AG08395 (cell line): ENCODE measurements around the gene TMEM179B.
"Not testable (repeated sequence)": the region's sequence is repeated elsewhere in the genome, so short reads cannot be mapped to it uniquely, and the experiment has no call there.

Source experiments
- DNase-seq: peaks from one replicate; pipeline ENCODE4 v3.0.0; 2012; ENCODE audit warnings: mixed read lengths, low spot score

Gene TMEM179B, protein sequence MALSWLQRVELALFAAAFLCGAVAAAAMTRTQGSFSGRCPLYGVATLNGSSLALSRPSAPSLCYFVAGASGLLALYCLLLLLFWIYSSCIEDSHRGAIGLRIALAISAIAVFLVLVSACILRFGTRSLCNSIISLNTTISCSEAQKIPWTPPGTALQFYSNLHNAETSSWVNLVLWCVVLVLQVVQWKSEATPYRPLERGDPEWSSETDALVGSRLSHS

DNA sequence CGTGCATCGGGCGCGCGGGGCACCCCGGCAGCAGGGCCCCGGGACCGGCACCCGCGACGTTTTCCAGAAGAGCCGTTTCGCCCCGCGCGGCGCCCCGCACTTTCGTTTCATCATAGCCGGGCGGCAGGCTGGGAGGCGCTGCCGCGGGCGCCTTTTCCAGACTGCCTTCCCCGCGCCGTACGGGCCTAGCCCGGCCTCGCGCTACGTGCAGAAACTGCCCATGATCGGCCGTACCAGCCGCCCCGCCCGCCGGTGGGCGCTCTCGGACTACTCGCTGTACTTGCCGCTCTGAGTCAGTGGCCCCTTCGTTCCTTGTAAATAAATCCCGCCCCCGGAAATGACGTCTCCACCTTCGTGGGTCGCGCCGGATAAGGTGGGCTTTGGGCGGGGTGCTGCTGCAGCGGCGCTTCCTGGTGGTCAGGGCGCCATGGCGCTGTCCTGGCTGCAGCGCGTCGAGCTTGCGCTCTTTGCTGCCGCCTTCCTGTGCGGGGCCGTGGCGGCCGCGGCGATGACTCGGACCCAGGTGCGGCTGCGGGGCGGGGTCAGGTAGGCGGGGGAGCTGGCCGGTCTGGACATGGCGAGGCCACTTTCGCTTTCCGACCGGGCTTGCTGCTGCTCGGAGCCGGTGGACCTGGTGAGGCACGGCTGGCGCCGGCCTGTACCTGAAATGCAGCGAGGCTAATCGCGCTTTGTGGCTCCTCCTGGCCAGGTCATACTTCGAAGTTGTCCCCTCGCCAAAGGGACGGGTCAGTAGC is at the start of gene TMEM179B:
TMEM179B (plus strand) TSS at position 398 of the 755 bp plus-strand sequence; CDS start at position 428, 30 bp downstream.
- peak; percentile 95 for DNase-seq

DNA sequence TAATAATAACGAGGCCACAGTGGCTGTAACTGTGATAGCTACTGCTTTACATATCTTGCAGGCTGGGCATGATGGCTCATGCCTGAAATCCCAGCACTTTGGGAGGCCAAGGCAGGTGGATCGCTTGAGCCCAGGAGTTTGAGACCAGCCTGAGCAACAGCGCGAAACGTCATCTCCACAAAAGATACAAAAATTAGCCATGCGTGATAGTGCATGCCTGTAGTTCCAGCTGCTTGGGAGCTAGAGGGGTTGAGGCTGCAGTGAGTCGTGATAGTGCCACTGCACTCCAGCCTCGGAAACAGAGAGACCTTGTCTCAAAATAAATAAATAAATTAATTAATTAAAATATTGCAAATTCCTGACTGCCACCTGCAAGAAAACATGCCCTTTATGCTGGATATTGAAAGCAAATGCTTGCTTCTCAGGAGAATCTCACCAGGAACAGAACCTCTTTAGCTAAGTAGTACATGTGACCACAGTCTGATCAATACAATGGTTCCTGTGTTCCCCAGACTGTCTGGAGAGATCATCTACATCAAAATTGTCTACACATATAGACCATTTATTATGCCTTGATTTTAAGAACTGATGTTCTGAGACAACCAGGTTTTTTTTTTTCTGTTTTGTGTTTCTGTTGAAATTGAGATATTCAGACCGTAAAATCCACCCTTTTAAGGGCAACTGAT is 39.6 kb upstream of the TMEM179B start:
- DNase-seq, result no peak

DNA sequence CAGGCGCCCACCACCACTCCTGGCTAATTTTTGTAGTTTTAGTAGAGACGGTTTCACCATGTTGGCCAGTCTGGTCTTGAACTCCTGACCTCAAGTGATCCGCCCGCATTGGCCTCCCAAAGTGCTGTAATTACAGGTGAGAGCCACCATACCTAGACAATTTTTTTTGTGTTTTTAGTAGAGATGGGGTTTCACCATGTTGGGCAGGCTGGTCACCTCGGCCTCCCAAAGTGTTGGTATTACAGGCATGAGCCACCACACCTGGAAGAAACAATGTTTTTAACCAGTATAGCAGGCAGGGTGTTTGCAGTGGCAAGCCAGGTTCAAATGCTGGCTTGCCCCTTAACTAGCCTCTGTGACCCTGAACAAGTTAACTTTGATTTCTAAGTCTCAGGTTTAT is 37.3 kb upstream of the TMEM179B start:
- DNase-seq, result not testable (repeated sequence)

DNA sequence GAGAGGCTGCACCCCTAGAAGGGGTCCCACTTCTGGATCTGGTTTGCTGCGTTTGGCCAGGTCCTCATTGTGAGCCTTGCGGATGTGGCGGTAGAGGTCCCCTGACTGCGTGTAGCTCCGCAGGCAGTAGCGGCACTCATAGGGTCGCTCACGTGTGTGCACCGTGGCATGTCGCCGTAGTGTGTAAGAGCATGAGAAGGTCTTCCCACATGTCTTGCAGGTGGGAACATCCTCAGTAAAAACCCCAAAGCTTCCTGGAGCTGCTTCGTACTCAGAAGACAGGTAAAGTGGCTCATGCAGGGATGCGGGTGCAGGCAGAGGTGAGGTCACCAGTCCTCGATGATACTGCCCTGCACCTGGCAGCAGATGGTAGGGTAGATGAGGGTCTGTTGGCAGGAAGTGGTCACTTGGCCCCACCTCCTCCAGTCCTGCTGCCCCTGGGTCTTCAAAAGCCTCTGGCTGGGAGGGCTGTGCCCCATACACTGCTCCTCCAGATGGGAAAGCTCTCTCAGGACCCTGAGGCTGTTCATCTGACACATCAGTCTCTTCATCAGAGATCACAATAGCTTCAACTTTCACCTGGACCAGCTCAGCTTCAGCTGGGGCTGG is 34.9 kb upstream of the TMEM179B start:
- no peak for DNase-seq

DNA sequence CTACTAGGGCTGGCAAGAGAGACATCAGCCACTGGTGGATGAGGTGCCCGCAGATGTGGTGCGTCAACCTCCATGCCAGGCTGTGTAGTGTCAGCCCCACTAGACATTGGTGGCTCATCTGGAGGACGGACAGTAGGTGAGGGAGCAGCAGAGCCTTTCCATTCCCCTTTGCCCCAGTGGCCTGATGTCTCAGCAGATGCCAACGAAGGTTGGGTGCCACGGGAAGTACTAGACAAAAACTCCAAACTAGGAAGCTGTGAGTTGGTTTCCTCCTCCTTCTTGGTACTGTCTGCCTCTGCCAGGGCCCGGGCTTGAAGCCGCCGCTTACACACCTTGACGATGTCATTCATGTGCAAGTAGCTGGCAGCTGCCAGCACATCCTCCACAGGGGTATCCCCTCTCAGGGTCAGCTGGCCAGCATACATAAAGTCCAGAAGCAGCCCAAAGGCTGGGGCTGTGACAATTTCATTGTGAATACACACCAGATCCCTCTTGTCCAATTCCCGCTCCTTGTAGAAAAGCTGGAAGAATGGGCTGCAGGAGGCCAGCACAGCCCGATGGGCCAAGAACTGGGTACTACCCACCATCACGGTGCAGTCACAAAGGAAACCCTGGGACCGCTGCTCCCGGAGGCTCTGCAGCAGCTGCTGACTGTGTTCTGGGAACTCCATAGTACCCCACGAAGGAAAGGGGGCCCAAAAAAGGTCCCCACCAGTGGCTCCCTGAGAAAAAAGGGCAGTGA is 34.0 kb upstream of the TMEM179B start:
- DNase-seq, result no peak

DNA sequence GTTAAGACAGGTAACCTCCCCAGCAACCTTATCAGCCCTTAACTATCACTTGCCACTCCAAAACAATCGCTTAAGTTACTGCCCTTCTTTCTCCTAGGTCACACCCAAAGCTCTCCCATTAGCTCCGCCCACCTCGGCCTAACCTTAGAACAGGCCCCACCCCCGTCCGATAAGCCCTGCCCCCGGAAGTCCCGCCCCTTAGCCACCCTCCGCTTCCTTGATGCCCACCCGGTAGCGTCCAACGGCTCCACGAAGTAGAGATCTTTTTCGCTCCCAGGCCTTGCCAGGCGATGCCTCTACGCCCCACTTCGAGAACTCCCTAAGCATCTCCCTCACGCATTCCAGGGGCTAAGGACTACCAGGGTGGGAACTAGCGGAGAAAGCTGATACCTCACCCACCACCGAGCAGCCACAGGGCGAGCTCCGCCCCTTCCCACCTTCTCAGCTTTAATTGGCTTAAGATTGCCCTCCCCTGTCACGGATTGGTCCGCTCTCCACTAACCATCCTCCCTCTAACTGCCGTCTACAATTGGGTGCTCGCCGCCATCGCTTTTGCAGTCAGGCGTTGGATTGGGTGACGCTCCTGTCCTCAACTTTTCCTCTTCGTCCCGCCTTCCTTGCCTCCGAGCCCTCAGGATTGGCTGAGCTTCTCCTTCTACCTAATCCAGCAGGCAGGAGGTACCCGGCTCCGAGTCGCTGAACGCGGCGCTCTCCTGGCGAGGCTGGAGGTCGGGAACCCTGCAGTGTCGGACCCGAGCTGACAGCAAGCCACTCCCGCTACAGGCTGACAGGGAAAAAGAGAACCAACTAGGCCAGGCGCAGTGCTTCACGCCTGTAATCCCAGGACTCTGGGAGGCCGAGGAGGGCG is 33.2 kb upstream of the TMEM179B start, which contains the start of gene ZBTB3:
ZBTB3 (minus strand) TSS at position 425 of the 868 bp plus-strand sequence. CDS start 496 bp downstream, outside the sequence.
- peak; percentile 99 for DNase-seq

DNA sequence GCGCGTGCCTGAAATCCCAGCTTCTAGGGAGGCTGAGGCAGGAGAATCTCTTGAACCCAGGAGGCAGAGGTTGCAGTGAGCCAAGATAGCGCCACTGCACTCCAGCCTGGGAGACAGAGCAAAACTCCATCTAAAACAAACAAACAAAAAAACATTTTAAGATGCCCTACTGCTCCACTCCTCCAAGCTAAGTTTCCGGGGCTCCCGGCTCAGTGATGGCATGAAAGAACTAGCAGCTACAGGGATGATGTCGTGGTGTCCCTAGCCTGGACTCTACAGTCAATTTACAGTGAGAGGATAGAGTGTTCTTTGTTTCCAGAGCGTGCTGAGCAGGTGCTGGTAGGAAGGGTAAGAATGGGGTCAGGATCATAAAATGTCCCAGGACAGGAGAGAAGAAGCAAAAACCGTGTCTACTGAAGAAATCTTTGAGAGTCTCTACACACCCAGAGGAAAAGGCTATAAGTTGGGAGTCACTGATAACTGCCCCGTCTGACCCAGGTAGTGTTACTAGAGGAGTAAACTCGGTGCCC is 32.1 kb upstream of the TMEM179B start:
- no peak for DNase-seq

DNA sequence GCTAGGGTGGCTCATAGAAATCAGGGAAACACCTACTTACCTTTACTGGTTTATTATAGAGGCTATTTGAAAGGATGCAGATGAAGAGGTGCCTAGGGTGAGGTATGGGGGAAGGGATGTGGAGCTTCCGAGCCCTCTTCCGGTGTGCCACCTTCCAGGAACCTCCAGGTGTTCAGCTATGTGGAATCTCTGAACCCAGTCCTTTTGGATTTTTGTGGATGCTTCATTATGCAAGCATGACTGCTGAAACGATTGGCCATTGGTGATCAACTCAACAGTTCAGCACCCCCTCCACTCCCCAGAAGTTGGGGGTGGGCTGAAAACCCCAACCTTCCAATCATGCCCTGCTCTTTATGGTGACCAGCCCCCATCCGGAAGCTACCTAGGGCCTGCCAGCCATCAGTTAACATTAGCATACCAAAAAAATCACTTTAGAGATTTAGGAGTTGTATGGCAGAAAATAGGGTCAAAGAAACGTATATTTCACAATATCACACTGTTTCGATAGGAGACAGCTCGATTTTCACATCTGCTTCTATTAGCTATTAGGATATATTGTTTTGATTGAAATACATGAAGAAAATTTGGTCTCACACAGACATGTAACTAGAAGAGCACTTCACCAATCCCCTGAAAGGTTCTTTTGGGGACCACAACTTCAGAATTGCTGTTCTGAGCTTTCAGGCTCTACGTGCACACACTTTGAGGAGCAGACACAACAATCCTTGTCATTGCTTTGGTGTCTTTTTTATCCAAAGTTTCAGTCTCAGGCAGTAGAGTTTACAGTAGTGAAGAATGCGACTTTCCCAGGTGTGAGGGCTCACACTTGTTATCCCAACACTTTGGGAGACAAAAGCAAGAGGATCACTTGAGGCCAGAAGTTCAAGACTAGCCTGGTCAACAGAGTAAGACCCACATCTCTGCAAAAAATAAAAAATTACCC is 29.1 kb upstream of the TMEM179B start:
- DNase-seq, result no peak

DNA sequence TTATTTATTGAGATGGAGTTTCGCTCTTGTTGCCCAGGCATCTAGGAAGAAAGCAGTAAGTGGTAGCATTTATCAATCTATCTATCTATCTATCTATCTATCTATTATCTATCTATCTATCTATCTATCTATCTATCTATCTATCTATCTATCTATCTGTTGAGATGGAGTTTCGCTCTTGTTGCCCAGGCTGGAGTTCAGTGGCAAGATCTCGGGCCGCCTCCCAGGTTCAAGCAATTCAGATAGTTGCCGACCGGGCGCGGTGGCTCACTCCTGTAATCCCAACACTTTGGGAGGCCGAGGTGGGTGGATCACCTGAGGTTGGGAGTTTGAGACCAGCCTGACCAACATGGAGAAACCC is 26.4 kb upstream of the TMEM179B start:
- DNase-seq, result not testable (repeated sequence)

DNA sequence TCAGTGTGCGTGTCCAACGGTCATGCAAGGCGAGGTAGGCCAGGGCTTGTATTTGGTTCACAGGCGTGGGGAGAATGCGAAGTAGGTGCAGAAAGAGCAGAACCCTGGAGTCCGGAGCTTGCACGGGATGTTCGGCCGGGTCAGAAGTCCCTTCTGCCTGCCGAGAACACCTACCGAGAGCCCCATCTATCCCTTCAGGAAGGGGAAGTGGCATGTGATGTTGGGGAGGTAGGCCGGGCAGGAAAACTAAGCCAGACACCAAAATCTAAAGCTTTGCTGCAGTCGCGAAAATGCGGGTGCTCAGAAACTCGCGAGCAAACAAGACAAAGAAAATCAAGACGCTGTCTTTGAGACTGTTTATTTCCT is 16.4 kb upstream of the TMEM179B start:
- peak; percentile 32 for DNase-seq

DNA sequence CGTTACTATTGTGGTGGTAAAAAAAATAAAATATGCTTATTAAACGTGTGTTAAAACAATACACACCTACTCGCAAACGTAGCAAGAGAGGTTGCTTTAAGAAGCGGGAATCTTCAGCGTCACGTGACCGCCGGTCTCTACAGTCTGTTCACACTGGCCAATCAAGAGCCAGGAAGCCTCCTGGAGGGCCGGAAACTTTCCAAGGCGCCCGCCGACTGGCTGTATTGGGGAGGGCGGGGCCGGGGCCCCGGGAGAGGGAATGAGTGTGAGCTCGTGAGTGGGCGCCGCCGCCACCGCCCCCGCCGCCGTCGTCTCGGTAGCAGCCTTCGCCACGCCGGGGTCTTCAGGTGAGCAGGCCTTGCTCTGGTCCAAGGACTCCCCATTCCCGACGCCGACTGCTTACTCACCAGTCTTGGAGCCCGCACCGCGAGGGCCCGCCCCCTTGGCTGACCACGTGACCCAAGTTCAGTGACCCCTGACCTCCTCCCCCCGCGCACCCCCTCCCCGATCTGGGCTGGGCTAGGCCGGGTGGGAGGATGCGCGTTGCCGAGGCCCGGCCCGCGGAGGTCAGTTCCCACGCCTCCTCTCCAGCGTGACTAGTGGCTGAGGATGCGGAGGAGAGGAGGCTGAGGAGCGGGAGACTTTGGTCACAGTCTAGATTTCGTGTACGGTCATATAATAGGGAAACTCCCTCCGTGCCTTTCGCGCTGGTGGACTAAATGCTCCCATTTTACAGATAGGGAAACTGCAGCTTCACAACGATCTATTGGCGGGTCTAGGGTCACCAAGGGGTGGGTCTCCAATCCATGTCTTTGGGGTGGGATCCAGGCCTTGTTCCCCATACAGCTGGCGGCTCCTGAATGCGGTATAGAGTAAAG is 15.8 kb upstream of the TMEM179B start, which contains the start of gene TAF6L:
TAF6L (plus strand) TSS at position 253 of the 878 bp plus-strand sequence. CDS start 4,388 bp downstream, outside the sequence.
- peak; percentile 98 for DNase-seq

DNA sequence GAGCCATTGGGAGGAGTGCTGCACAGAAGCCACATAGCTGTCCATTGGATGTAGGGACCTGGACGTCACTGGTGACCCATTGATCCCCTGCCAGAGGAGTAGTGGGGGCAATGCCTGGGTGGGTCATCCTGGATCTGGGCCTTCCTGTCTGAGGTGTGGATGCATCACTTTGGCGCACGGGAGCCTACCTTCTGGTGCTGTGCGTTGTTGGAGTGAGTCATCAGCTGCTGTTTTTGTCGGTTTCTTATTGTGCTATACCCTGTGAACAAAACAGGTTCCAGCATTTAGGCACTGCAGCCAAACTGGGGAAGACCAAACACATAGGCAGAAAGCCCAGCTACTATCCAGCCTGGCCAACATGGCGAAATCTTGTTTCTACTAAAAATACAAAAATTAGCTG is 12.8 kb upstream of the TMEM179B start:
- DNase-seq, result no peak

DNA sequence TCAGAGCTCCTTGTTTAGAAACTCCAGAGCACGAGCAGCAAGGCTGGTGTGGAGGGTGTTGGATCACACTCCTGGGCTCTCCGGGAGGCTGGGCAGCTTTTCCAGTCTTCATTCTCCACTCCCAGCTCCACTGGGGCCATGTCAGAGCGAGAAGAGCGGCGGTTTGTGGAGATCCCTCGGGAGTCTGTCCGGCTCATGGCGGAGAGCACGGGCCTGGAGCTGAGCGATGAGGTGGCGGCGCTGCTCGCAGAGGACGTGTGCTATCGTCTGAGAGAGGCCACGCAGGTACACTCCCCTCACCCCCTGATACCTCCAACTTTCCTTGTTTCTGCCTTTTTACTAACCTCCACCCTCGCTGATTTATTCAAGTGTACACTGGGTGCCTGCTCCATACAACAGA is 11.6 kb upstream of the TMEM179B start:
- DNase-seq, result no peak

DNA sequence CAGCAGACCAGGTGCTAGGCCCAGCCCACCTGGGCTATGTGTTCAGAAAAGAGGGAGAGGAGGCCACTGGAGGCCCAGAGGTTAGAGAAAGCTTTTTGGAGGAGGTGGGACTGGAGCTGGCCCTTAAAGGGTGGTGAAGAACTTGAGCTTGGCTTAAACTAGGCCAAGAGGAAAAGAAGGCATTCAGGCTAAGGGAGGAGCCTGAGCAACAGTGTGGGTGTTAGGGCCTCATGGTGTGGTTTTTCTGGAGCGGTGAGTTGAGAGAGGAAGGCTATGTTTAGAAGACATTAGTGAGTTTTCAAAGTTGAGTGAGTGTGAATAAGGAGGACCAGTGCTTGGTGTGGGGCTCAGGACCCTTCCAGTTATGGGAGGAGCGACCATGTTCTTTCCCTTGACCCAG is 9.8 kb upstream of the TMEM179B start:
- DNase-seq, result no peak

DNA sequence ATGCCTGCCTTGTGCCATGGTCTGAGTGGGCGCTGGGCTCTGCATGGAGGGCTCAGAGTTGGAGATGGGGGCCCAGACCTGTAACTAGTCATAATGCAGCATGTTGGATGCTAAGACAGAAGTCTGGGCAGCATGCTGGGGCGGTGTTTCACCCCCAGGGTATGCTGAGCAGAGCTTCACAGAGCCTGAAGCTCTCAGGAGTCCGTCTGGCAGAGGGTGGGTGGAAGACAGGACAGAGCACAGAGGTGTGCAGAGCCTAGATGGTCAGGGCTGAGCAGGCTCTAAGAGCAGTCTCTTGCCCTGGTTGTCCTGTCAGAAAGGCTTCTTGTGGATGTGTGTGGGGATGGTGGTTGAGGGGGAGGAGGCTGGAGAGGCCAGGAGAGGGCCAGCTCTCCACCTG is 8.8 kb upstream of the TMEM179B start:
- no peak for DNase-seq

DNA sequence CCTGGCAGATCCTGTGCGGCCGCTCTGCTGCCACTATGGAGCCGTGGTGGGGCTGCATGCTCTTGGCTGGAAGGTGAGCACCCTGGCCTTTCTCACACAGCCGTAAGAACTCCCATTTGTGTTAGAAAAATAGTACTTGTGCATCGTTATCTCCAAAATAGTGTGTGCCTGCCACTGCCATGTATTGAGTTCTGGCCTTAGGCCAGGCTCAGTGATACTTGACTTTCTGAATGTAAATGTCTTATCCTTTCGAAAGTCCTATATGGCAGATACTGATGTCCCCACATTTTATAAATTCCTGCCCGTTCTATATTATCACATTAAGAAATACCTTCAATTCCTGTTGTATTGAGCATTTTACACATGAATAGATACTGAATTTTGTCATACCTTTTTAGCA is 4.4 kb upstream of the TMEM179B start:
- no peak for DNase-seq

DNA sequence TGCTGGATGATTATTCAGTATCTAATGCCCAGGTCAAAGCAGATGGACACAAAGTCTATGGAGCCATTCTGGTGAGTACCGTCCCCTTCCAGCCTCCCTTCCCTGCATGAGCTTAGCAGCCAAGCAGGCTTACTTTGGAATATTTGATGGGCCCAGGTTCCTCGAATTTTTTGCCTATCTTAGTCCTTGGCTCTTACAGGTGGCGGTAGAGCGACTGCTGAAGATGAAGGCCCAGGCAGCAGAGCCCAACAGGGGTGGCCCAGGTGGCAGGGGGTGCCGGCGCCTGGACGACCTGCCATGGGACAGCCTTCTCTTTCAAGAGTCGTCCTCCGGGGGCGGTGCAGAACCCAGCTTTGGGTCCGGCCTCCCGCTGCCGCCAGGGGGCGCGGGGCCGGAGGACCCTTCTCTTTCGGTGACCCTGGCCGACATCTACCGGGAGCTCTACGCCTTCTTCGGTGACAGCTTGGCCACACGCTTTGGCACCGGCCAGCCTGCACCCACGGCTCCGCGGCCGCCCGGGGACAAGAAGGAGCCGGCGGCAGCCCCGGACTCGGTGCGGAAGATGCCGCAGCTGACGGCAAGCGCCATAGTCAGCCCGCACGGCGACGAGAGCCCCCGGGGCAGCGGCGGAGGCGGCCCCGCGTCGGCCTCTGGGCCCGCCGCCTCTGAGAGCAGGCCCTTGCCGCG is 741 bp upstream of the TMEM179B start:
- peak; percentile 91 for DNase-seq

DNA sequence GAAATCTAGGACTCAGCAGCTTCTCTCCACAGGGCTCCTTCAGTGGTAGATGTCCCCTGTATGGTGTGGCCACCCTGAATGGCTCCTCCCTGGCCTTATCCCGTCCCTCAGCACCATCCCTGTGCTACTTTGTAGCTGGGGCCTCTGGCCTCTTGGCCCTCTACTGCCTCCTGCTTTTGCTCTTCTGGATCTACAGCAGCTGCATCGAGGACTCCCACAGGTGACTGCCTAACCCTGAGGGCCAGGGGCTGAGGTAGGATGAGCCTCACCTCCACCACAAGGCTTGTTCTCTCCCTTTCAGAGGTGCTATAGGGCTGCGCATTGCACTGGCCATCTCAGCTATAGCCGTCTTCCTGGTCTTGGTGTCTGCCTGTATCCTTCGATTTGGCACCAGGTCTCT is 1.8 kb downstream of the TMEM179B start:
- DNase-seq, result no peak
